ENCODE measurements around the gene DIP2C.

DNA sequence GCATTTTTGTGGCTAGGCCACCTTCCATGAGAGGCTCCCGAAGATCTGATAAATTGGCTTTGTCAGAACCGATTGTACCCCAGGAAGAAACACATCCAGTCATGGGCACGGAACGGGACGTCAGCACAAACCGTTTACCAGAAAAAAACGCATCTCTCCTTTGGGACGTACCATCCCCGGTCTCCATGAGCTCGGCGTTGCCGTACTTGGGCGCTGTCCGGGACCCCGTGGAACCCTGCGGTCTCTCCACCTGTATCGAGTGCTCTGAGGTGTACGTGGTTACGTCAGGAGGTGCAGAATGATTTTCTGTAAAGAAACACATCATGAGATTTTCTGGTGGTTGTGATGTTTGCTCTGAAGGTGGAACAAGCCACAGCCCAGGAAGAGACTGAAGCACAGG, 270.6 kb downstream of the DIP2C start:
- TF ChIP-seq, protein P1, sequence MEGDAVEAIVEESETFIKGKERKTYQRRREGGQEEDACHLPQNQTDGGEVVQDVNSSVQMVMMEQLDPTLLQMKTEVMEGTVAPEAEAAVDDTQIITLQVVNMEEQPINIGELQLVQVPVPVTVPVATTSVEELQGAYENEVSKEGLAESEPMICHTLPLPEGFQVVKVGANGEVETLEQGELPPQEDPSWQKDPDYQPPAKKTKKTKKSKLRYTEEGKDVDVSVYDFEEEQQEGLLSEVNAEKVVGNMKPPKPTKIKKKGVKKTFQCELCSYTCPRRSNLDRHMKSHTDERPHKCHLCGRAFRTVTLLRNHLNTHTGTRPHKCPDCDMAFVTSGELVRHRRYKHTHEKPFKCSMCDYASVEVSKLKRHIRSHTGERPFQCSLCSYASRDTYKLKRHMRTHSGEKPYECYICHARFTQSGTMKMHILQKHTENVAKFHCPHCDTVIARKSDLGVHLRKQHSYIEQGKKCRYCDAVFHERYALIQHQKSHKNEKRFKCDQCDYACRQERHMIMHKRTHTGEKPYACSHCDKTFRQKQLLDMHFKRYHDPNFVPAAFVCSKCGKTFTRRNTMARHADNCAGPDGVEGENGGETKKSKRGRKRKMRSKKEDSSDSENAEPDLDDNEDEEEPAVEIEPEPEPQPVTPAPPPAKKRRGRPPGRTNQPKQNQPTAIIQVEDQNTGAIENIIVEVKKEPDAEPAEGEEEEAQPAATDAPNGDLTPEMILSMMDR (IDR thresholded peaks at IDR 0.05), result no peak
- TF ChIP-seq POLR2A (IDR thresholded peaks at IDR 0.05) (no peak), POLR2AphosphoS5 (IDR thresholded peaks at IDR 0.05) (no peak)

All from prostate gland (tissue), 2 donors.